T-cell (primary cell): ENCODE measurements around the gene AP2M1. TPM values are rescaled to one million over a fixed set of nuclear protein-coding genes. Genes with fewer than 3 reads are reported as not detected.

ENCODE experiments used
- ATAC-seq, 4 experiments: fragments of 200-7000 bp in 3 of 4; fragments of 150-1000 bp in 1 of 4; cut with Tn5 transposase; replicated peaks in 1 of 4; 1 replicate in 3 of 4; 2 replicates in 1 of 4; pipeline ENCODE4 v1.10.0; 2021; ENCODE audit warnings: moderate library complexity in 3 of 4, mild to moderate bottlenecking in 2 of 4, moderate number of reproducible peaks in 1 of 4
- CTCF ChIA-PET, 2 donors: fragments of 300-600 bp; sonication (Branson Sonifier 250); formaldehyde crosslinking; loops; one replicate each; lab custom pipeline; 2022; ENCODE audit warnings: antibody characterized with exemption in 2 of 2; lab: Charles Lee
- POLR2A ChIA-PET, 2 donors: fragments of 300-600 bp; sonication (Branson Sonifier 250); formaldehyde crosslinking; loops; one replicate each; lab custom pipeline; 2022; ENCODE audit warnings: antibody characterized with exemption in 2 of 2; lab: Charles Lee
- DNase-seq, 35 experiments: peaks; one replicate each; pipeline versions ENCODE4 v3.0.0 to v3.0.0-alpha.2; 2013 to 2023
- H3K27ac ChIP-seq: one replicate; pipeline ENCODE4 v1.5.1; 2013; ENCODE audit warnings: low read length
- H3K27me3 ChIP-seq, 2 experiments: replicated peaks in 1 of 2; 1 replicate in 1 of 2; 2 replicates in 1 of 2; pipeline versions ENCODE4 v1.6.1 to v1.7.0; 2013; ENCODE audit warnings: low read length in 1 of 2, mixed read lengths in 1 of 2; ENCODE audit not compliant: control insufficient read depth in 2 of 2, insufficient read depth in 2 of 2; ENCODE audit errors: extremely low read depth in 1 of 2
- H3K36me3 ChIP-seq, 2 donors: 1 replicate in 1 of 2; 2 replicates in 1 of 2; pipeline versions ENCODE4 v1.6.1 to v1.7.0; 2013; ENCODE audit warnings: low read length in 1 of 2; ENCODE audit not compliant: control insufficient read depth in 2 of 2, insufficient read depth in 1 of 2; ENCODE audit errors: extremely low read depth in 1 of 2
- H3K4me1 ChIP-seq, 2 experiments: 1 replicate in 1 of 2; 2 replicates in 1 of 2; pipeline versions ENCODE4 v1.6.1 to v1.7.0; 2013; ENCODE audit warnings: low read length in 2 of 2, mixed read lengths in 1 of 2; ENCODE audit not compliant: insufficient read depth in 2 of 2, control insufficient read depth in 1 of 2; ENCODE audit errors: extremely low read depth in 1 of 2
- H3K4me3 ChIP-seq, 2 donors: 1 replicate in 1 of 2; 2 replicates in 1 of 2; pipeline versions ENCODE4 v1.5.1 to v1.7.0; 2013; ENCODE audit warnings: mild to moderate bottlenecking in 2 of 2, low read length in 1 of 2, moderate library complexity in 1 of 2; ENCODE audit not compliant: control insufficient read depth in 1 of 2; ENCODE audit errors: extremely low read depth in 1 of 2
- H3K9me3 ChIP-seq: 2 replicates; pipeline ENCODE4 v1.7.0; 2013
- H3K27ac Mint-ChIP-seq, 2 donors: one replicate each; pipeline ENCODE4 v1.8.0; 2020 to 2021; ENCODE audit warnings: mild to moderate bottlenecking in 2 of 2, mixed read lengths in 2 of 2
- H3K27me3 Mint-ChIP-seq, 2 donors: one replicate each; pipeline ENCODE4 v1.8.0; 2021 to 2022; ENCODE audit warnings: mixed read lengths in 2 of 2
- H3K36me3 Mint-ChIP-seq: one replicate; pipeline ENCODE4 v1.8.0; 2021; ENCODE audit warnings: mixed read lengths
- H3K4me1 Mint-ChIP-seq, 3 donors: one replicate each; pipeline ENCODE4 v1.8.0; 2020 to 2022; ENCODE audit warnings: mixed read lengths in 3 of 3, mild to moderate bottlenecking in 1 of 3
- H3K4me3 Mint-ChIP-seq, 3 donors: one replicate each; pipeline ENCODE4 v1.8.0; 2020 to 2022; ENCODE audit warnings: mild to moderate bottlenecking in 3 of 3, mixed read lengths in 3 of 3, moderate library complexity in 3 of 3
- H3K9me3 Mint-ChIP-seq, 3 donors: one replicate each; pipeline ENCODE4 v1.8.0; 2020 to 2022; ENCODE audit warnings: mixed read lengths in 3 of 3
- WGBS: methylation state at CpG from one replicate; pipeline ENCODE4 v1.1.5; 2013; ENCODE audit warnings: missing lambda C conversion rate; ENCODE audit not compliant: insufficient coverage; 5-methylcytosine and 5-hydroxymethylcytosine counted together
- total RNA-seq, 35 experiments: library from RNA in 6 of 35; stranded (reverse) in 6 of 35; fragments of 120-200 nt in 1 of 35; gene quantifications; one replicate each; pipeline versions ENCODE4 v1.2.1 to v1.2.4 and lab custom pipeline; 2013 to 2026

AP2M1 gene
- total RNA-seq, 5 donors from 2014 or later (not counting 1 experiment from before 2014, with no cell fraction given), result 124 to 196 (median 188) TPM

GRCh38 chr3:184154885-184155643, 19.6 kb upstream of the AP2M1 start, which contains the start of gene DVL3:
Gene DVL3 (plus strand): TSS chr3:184155377. CDS start chr3:184155636, 259 bp downstream.
- Mint-ChIP-seq H3K4me3 (peak within 1 kb of the TSS; percentile 89 to 96 (median 91)), H3K36me3 (peaks cover 2% of the 10 kb centered on the region), H3K4me1 (peaks cover 21 to 30% (median 29%) of the 10 kb centered on the region in 3 donors), H3K27ac (peak within 1 kb of the TSS; percentile 78 to 83), H3K27me3 (no peaks in the 10 kb centered on the region), H3K9me3 (no peaks in the 10 kb centered on the region)
- H3K9me3 ChIP-seq, result no peaks in the 10 kb centered on the region
- H3K36me3 ChIP-seq, result no peaks in the 10 kb centered on the region
- peak; percentile 75 to 82 (median 80) for ATAC-seq
- ChIA-PET POLR2A (interaction anchor here in 1 of 2 donors (0.9 kb wide), 1 partner anchor 14 kb away, joined by 3 read pairs; no protein-coding TSS in a partner anchor), CTCF (interaction anchor here in 1 of 2 donors (1.2 kb wide), 1 partner anchor 257 kb away, joined by 4 read pairs; no protein-coding TSS in a partner anchor)
- H3K4me3 ChIP-seq, result peak within 1 kb of the TSS; percentile 74 to 86
- H3K4me1 ChIP-seq, result peaks cover 7 to 23% of the 10 kb centered on the region in 2 experiments
- WGBS, result 0% methylated on average over 81 of the region's 84 CpGs
- DNase-seq, result peak in 17 of 35 experiments; percentile 3 to 64 (median 24)
- H3K27ac ChIP-seq, result peak within 1 kb of the TSS; percentile 57
- H3K27me3 ChIP-seq, result no peaks in the 10 kb centered on the region

GRCh38 chr3:184155644-184156521, 18.8 kb upstream of the AP2M1 start:
- 0% methylated on average over 36 of the region's 47 CpGs for WGBS
- Mint-ChIP-seq H3K4me1 (peaks cover 25 to 34% (median 34%) of the 10 kb centered on the region in 3 donors), H3K27ac (peak overlapping the region; percentile 78 to 83), H3K27me3 (no peaks in the 10 kb centered on the region), H3K9me3 (no peaks in the 10 kb centered on the region), H3K4me3 (peak overlapping the region; percentile 89 to 96 (median 91)), H3K36me3 (peaks cover 5% of the 10 kb centered on the region)
- no peaks in the 10 kb centered on the region for H3K36me3 ChIP-seq
- peaks cover 7 to 23% of the 10 kb centered on the region in 2 experiments for H3K4me1 ChIP-seq
- H3K9me3 ChIP-seq, result no peaks in the 10 kb centered on the region
- H3K27ac ChIP-seq, result peak overlapping the region; percentile 57
- no peaks in the 10 kb centered on the region for H3K27me3 ChIP-seq
- DNase-seq, result peak in 24 of 35 experiments; percentile 9 to 55 (median 26)
- ATAC-seq, result peak; percentile 63 to 70 (median 65)
- H3K4me3 ChIP-seq, result peak overlapping the region; percentile 74 to 86
- CTCF ChIA-PET, result interaction anchor here (0.6 to 1.2 kb wide), 2 partner anchors 12 to 258 kb away, joined by 4 read pairs; no protein-coding TSS in a partner anchor
- POLR2A ChIA-PET, result interaction anchor here in 1 of 2 donors (0.7 to 0.9 kb wide), 2 partner anchors 13 to 1430 kb away, joined by 3 read pairs; partner anchors contain the start of gene SENP2

- Histone ChIP-seq H3K36me3 (no peaks in the 10 kb centered on the region), H3K4me3 (peak overlapping the region; percentile 74 to 86), H3K4me1 (peaks cover 7 to 23% of the 10 kb centered on the region in 2 experiments), H3K9me3 (no peaks in the 10 kb centered on the region), H3K27me3 (no peaks in the 10 kb centered on the region), H3K27ac (peak overlapping the region; percentile 7)
- Mint-ChIP-seq H3K36me3 (peaks cover 8% of the 10 kb centered on the region), H3K9me3 (no peaks in the 10 kb centered on the region), H3K4me1 (peaks cover 27 to 38% (median 36%) of the 10 kb centered on the region in 3 donors), H3K4me3 (peak overlapping the region; percentile 89 to 96 (median 91)), H3K27ac (peak overlapping the region in 1 of 2 donors; percentile 59), H3K27me3 (no peaks in the 10 kb centered on the region)
- CTCF ChIA-PET, result interaction anchor here in 1 of 2 donors (0.5 kb wide), 1 partner anchor 17 kb away, joined by 4 read pairs; no protein-coding TSS in a partner anchor
- POLR2A ChIA-PET, result no interaction called here
- WGBS, result no CpG with 5 or more reads among the region's 6 CpGs
- ATAC-seq (no peak), DNase-seq (no peak)
Measured at GRCh38 chr3:184156522-184156955, 18.1 kb upstream of the AP2M1 start.

- ATAC-seq (no peak), DNase-seq (no peak)
- no peak overlapping the region for H3K4me3 ChIP-seq
- no peaks in the 10 kb centered on the region for H3K9me3 Mint-ChIP-seq
- no peaks in the 10 kb centered on the region for H3K27me3 Mint-ChIP-seq
- H3K27ac ChIP-seq, result no peak overlapping the region
- peak overlapping the region; percentile 45 to 59 for H3K27ac Mint-ChIP-seq
- POLR2A ChIA-PET, result interaction anchor here in 1 of 2 donors (0.6 kb wide), 1 partner anchor 27 kb away, joined by 9 read pairs; no protein-coding TSS in a partner anchor
- no peaks in the 10 kb centered on the region for H3K27me3 ChIP-seq
- no peaks in the 10 kb centered on the region for H3K36me3 ChIP-seq
- CTCF ChIA-PET, result no interaction called here
- H3K4me1 Mint-ChIP-seq, result peaks cover 29 to 41% (median 39%) of the 10 kb centered on the region in 3 donors
- H3K36me3 Mint-ChIP-seq, result peaks cover 10% of the 10 kb centered on the region
- no peaks in the 10 kb centered on the region for H3K9me3 ChIP-seq
- peaks cover 7 to 23% of the 10 kb centered on the region in 2 experiments for H3K4me1 ChIP-seq
- H3K4me3 Mint-ChIP-seq, result peak overlapping the region; percentile 89 to 96 (median 91)
Measured at GRCh38 chr3:184157206-184157605, 17.4 kb upstream of the AP2M1 start.

GRCh38 chr3:184158404-184158803, 16.3 kb upstream of the AP2M1 start:
- no CpG with 5 or more reads among the region's 4 CpGs for WGBS
- H3K4me1 Mint-ChIP-seq, result peaks cover 29 to 41% (median 39%) of the 10 kb centered on the region in 3 donors
- Histone ChIP-seq H3K27me3 (no peaks in the 10 kb centered on the region), H3K4me1 (peaks cover 7 to 23% of the 10 kb centered on the region in 2 experiments), H3K9me3 (no peaks in the 10 kb centered on the region), H3K27ac (no peak overlapping the region), H3K4me3 (no peak overlapping the region), H3K36me3 (no peaks in the 10 kb centered on the region)
- H3K36me3 Mint-ChIP-seq, result peaks cover 13% of the 10 kb centered on the region
- DNase-seq (no peak), ATAC-seq (no peak)
- no peak overlapping the region for H3K27ac Mint-ChIP-seq
- ChIA-PET POLR2A (interaction anchor here in 1 of 2 donors (0.6 kb wide), 1 partner anchor 18 kb away, joined by 3 read pairs; no protein-coding TSS in a partner anchor), CTCF (interaction anchor here in 1 of 2 donors (0.7 kb wide), 1 partner anchor 156 kb away, joined by 4 read pairs; no protein-coding TSS in a partner anchor)
- H3K9me3 Mint-ChIP-seq, result no peaks in the 10 kb centered on the region
- H3K4me3 Mint-ChIP-seq, result no peak overlapping the region
- H3K27me3 Mint-ChIP-seq, result no peaks in the 10 kb centered on the region
